Measurements from ENCODE around the gene MICAL2.

MICAL2 gene

DNA sequence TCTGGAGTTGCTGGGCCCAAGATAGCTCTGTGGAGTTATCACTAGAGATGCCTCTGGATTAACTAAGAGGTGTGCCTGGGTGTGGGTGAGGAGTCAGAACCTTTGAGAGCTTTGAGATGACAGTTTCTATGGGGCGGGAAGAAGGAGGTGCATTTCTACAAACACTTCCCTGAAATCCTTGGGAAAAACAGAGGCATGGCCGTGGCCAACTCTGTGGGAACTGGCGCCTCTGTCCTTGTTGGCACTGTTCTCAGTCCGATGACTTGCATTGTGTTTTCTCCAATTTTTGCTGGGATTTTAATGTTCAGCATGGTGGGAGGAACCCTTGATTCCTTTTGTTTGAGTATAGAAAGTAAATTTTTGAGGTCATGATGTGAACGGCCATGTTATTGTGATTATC, 151.2 kb downstream of the MICAL2 start:
- DNase-seq = no peak

- DNase-seq = no peak
These were observed 152.8 kb downstream of the MICAL2 start for GRCh38 chr11:12263141-12263693.

GRCh38 chr11:12264361-12264760, 154.0 kb downstream of the MICAL2 start:
- no peak for DNase-seq

- no peak for DNase-seq
These were observed 155.7 kb downstream of the MICAL2 start for GRCh38 chr11:12266132-12266531.

DNA sequence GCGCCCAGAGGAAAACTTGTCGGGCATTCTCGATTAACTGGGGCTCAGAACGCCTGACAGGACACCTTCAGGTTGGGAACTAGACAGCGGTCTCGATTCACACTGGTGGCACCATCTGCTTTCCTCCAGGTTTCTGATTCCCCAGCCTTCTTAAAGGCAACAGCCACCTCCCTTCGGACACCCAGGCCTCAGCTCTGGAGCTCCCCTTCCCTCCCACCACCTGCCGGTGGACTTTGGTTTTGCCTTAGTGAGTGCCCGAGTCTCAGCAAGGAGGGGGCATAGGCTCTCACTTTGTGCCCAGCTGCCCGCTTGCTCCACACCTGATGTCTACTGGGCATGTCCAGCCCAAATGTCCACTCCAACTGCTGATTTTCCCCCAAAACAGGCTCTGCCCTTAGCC, 156.6 kb downstream of the MICAL2 start:
- DNase-seq = no peak

DNA sequence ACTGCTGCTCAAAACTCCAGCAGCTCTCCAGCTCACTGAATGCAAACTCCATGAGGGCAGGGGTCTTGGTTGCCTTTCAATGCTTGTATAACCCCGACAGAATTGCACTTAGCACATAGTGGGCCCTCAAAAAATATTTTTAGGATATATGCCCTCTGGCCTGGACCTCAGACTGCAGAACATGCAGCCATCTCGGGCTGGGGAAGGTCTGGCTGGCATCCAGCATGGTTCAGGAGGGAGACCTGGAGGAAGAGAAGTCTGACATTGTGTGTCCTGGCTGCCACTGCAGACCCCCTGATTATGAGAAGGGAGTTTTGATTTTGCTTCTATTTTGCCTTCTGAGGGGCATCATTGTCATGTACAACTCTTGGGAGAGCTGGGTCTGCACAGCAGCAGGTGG, 157.5 kb downstream of the MICAL2 start:
- no peak for DNase-seq

DNA sequence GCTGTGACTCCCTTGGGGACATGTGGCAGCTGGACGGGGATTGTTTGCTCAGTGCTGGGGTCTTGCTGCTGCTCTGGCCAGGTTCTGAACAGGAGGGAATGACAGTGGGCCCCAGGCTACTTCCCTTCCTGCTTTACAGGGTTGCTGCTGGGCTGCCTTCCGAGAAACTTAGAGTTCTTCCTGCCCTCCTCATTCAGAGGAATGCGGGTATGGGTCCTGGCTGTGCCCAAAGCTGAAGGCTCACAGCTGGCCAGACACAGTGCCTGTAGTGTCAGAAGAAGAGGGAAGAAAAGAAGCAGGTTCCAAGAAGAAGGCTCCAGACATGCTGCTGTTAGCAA, 158.7 kb downstream of the MICAL2 start:
- no peak for DNase-seq

- no peak for DNase-seq
These were observed 159.2 kb downstream of the MICAL2 start for GRCh38 chr11:12269446-12270214.

DNA sequence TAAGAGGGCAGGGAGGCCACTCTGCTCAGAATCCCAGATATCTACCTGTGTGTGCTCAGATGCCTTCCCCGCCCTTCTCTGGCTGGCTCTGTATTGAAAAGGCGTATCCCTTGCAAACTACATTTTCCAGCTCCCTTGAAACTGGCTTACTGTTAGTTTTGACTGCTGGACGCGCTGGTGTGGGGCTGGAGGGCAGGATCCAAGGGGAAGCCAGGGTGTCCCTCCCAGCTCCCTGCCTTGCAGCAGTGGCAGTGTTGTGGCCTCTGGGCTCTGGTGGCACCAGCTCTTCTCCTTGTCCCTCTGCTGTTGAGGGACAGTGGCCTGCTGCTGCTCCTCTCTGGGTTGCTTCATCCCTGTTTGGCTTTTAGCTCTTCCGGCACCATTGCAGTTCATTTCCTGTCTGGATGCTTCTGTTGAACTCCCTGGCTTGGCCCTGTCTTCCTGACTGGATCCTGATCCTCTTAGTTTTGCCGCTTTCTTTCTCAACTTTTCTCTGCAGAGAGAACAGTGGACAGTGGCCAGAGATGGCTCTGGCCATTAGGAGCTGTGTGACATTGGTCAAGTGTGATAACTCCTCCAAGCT, 159.9 kb downstream of the MICAL2 start:
- DNase-seq = no peak

DNA sequence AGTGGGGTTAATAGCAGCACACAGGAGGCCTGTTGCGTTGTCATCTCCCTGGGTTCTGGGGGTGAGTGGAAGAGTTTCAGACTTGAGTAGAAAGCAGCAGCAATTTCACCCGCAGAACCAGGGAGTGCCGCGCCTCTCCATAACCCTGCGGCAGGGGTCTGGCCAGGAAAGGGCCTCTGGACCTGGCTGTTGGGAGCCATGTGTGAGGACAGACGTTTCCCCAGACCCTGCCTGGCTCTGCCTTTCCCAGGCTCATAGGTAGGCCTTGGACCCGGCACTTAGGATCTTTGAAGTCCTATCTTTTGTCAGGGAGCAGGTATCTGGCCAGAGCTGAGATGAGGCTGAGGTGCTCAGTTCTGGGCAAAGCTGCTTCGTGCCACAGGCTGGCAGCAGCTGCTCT, 160.4 kb downstream of the MICAL2 start:
- no peak for DNase-seq

DNA sequence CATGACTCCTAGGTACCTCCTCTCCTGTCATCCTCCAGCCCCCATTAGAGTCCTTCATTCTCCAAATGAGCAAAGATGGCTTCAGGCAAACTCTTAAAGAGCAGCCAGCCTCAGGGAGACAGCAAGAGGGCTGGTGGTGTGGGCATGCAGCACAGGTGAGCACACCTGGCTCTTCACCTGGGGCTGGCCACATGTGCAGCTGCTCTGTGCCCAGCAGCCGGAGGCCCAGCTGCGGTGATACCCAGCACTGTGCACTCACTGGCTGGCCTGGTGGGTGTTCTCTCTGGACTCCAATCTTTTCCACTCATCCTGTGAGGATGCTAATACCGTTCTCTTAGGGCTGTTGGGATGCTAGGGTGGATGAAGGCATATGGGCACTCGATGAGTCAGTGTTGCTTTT, 160.9 kb downstream of the MICAL2 start:
- no peak for DNase-seq

DNA sequence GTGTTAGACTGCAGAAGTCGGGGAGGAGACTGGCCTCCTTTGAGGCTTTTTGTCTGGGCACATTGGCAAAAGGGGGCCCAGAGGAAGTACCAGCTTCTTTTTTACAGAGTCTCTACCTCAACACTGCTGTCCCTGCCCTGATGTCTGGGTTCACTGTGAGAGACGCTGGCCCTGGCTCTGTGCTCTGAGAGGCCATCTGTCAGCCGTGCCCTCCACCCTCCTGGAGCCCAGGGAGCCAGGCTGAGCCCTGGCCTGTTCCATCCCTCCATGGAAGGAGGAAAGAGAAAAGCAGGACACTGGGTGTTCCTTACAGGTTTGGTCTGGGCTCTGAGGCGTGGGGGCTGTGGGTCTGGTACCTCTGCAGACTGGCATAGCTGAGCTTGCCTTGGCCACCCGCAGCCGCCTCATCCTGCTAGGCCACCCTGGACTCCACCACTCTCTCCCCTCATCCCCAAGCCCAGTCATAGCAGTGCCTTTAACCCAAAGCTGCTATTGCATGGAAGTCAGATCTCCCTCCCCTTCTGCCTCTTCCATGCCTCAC, 161.5 kb downstream of the MICAL2 start:
- no peak for DNase-seq

- no peak for DNase-seq
These were observed 162.6 kb downstream of the MICAL2 start for GRCh38 chr11:12272821-12273617.

- DNase-seq = no peak
These were observed 163.2 kb downstream of the MICAL2 start for GRCh38 chr11:12273618-12273995.

DNA sequence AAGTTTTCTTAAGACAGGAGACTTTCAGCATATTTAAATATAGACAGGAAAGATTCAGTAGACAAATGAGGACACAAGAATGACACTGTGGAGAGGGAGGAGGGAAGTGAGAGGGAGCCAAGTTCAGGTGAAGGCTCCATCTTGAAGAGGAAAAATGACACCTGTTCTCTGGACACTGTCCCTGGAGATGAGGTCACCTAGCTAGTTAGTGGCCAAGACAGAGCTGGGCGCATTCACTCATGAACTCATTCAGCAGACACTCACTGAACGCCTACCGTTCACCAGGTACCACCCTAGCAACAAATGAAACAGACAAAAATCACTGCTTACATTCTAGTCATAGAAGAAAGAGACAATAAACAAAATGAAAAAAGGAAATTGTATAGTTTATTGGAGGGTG, 163.7 kb downstream of the MICAL2 start:
- no peak for DNase-seq

DNA sequence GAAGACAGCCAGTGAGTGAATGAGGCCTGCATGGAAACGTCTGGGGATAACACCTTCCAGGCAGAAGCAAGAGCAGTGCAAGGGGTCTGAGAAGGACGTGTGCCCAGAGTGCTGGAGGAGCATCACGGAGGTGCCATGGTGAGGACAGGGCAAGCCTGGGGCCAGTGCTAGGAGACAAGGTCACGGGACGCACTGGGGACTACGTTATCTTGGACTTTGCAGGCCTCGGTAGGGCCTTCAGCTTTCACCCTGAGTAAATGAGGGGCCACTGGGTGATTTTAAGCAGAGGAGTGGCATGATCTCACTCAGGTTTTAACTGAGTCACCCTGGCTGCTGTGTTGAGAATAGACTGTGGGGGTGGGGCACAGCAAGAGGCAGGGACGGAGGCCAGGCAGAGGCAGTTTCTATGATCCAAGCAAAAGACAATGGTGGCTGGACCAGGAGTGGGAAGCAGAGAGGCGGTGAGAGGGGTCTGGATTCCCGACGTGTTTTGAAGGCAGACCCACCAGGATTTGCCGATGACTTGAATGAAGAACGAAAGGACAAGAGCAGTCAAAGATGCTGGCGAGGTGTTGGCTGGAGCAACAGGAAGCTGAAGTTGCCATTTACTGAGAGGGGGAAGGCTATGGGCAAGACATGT, 164.3 kb downstream of the MICAL2 start:
- no peak for DNase-seq

DNA sequence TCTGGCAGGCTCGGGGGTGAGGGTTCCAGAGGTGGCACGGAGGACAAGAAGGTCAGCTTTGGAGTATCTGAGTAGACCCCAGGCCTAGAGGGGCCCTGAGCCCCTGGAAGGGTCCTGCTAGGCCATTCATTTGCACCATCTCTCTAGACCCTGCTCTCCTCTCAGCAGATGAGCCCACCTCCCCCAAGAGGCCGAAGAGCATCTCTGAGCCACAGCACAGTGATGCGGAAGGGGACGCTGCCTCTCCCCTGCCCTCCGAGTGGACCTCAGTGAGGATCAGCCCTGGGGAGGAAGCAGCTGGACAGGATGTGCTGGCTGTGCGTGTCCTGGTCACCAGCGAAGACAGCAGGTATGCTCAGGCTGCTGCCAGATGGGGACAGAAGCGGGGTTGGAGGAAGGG, 165.4 kb downstream of the MICAL2 start:
- no peak for DNase-seq

DNA sequence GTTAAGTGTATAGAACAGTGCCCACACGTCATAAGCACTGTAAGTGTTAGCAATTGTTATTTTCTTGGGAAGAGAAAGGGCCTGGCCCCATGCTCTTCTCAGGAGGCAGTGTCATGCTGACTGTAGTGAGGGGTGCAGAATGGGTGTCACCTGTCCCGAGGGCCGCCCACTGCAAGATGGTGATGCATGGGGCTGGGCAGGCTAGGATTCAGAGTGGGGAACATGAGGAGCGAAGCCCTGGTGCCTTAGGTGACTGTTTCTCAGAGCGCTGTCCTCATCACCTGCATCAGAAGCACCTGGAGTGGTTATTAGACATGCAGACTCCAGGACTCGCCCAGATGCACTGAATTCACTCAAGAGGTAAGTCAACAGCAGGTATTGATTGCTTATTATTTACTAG, 166.0 kb downstream of the MICAL2 start:
- DNase-seq = peak; percentile 61

DNA sequence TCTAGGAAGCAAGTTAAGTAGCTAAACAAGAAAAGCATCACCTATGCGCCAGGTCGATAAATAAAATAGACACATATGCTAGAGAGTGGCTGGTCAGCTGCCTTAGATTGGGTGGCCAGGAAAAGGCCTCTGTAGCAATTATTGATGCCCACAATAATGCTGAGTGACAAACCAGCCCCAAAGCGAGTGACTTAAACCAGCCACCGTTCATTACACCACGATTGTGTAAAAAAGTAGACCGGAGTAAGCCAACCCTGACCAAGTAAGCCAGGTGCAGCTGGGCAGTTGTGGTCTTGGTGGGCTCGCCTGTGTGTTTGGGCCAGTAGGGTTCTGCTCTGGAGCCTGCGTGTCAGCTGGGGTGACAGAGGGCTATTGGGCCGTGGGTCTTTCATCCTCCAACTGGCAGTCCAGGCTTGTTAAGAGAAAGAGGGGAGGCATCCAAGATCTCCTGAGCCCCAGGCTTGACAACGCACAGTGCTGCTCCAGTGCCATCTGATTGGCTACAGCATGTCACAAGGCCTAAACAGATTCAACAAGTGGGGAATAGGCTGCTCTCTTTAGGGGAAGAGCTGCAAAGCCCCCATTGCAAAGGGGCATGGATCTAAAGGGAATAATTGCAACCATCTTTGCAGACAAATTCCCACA, 166.6 kb downstream of the MICAL2 start:
- no peak for DNase-seq

DNA sequence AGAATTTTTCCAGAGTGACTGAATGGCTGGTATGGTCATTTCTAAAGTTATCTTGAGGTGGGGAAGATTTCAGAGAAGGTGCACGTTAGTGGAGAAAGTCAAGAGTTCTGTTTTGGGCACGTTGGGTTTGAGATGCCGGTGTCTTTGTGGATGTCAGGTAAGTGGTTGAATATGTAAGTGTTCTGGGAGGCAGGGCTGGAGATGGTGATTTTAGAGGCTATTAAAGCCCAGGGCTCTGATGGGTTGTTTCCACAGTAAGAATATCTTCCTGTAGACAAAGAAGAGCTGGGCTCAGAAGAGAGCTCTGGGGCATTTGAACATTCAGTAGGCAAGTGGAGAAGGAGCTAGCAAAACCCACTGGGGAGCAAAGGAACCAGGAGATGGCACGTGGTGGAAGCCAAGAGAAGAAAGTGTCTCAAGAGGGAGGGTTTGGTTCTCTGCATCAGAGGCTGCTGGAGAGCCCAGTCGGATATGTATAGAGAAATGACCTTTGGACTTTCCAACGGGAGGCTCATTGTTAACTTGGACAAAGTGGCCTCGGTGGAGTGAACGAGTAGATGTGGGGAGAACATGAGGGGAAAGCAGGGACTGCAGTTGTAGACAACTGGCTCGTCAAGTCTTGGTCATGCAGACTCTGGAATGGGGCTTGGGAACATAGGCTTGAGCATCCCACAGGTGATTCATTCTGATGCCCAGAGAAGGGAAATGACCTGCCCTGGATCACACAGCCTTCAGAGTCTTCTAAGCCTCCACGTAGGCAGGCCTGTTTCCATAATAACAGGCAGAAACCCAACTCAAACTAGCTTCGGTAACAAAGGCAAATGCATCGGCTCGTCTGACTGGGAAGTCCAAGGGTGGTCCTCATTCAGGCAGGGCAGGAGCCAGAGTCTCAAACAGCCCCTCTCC, 168.6 kb downstream of the MICAL2 start:
- DNase-seq = no peak

DNA sequence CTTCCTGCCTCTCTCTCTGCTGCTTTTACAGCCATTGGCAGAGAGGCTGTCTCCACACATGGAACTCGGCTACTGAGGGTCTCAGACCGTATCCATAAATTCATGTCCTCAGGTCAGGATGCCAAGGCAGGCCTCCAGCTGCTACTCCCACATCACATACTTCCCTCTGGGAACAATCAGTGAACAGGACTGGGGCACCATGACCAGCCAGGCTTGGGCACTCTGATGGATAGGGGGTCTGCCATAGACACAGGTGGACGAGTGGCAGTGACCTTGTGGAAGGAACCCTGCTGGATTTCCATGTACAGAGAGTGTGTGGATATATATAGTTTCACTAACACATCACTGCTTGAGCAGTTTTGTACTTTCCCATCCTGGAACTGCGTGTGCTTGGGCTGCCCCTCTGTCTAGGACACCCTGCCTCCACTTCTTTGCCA, 169.3 kb downstream of the MICAL2 start:
- DNase-seq = no peak

All from NCI-H2107 (cell line).